Measurements from ENCODE around the gene SCARF2.

- TF ChIP-seq TAF1 (IDR thresholded peaks at IDR 0.05; ENCODE audit: borderline replicate concordance, insufficient read depth, low read length) (no peak), REST (IDR thresholded peaks at IDR 0.05; ENCODE audit: insufficient read depth in 1 of 2, low read depth in 2 of 2, low read length in 2 of 2) (no peak), SIN3A (IDR thresholded peaks at IDR 0.05; ENCODE audit: borderline replicate concordance, insufficient read depth, low read length) (no peak), POLR2AphosphoS5 (IDR thresholded peaks at IDR 0.05; ENCODE audit: low read depth, low read length) (no peak)
Observed at GRCh38 chr22:20437613-20438426, at the start of gene SCARF2.
